ENCODE measurements around the gene BBC3.
"Not testable (repeated sequence)": the region's sequence is repeated elsewhere in the genome, so short reads cannot be mapped to it uniquely, and the experiment has no call there.

DNA sequence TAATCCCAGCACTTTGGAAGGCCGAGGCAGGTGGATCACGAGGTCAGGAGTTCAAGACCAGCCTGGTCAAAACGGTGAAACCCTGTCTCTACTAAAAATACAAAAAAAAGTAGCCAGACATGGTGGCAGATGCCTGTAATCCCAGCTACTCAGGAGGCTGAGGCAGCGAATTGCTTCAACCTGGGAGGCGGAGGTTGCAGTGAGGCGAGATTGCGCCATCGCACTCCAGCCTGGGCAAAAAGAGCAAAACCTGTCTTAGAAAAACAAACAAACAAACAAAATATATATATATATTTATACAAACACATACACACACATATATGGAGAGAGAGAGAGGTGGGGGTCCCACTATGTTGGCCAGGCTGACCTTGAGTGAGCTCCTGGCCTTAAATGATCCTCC, 22.0 kb upstream of the BBC3 start:
- TF ChIP-seq, protein P1, sequence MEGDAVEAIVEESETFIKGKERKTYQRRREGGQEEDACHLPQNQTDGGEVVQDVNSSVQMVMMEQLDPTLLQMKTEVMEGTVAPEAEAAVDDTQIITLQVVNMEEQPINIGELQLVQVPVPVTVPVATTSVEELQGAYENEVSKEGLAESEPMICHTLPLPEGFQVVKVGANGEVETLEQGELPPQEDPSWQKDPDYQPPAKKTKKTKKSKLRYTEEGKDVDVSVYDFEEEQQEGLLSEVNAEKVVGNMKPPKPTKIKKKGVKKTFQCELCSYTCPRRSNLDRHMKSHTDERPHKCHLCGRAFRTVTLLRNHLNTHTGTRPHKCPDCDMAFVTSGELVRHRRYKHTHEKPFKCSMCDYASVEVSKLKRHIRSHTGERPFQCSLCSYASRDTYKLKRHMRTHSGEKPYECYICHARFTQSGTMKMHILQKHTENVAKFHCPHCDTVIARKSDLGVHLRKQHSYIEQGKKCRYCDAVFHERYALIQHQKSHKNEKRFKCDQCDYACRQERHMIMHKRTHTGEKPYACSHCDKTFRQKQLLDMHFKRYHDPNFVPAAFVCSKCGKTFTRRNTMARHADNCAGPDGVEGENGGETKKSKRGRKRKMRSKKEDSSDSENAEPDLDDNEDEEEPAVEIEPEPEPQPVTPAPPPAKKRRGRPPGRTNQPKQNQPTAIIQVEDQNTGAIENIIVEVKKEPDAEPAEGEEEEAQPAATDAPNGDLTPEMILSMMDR (IDR thresholded peaks at IDR 0.05): not testable (repeated sequence)
- TF ChIP-seq POLR2A (IDR thresholded peaks at IDR 0.05): not testable (repeated sequence)

Data from body of pancreas (tissue), 4 donors.